ENCODE data around the gene TENT4A.

TENT4A gene

DNA sequence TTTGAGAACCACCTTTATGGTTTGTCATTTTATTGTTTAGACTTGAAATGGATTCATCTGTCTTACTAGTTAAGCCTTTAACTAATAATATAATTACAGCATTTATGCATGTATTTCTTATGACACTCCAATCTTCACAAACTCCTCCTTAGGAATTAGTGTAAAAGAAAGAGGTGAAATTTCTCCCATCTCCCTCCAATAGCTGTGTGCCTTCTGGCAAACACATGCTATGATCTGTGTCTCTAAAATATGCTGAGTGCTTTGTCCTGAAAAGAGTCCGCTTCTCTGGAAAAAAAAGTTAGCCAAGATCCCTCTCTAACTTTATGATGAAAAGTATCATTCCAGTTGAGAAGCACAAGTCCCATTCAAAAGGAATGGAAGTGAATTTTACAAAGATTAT is 13.9 kb upstream of the TENT4A start:
- no peaks in the 10 kb centered on the region for H3K27me3 ChIP-seq (ENCODE audit: control insufficient read depth, insufficient read depth, low read length, poor library complexity, severe bottlenecking)
- no peaks in the 10 kb centered on the region for H3K9me3 ChIP-seq (ENCODE audit: control insufficient read depth, low read length)
- peaks cover 15% of the 10 kb centered on the region for H3K4me1 ChIP-seq (ENCODE audit: control insufficient read depth, insufficient read depth, low read length)
- no peak overlapping the region for H3K4me3 ChIP-seq (ENCODE audit: insufficient read depth, low read depth, low read length)
- no peaks in the 10 kb centered on the region for H3K36me3 ChIP-seq (ENCODE audit: control insufficient read depth, insufficient read depth, low read length)
- H3K27ac ChIP-seq (ENCODE audit: insufficient read depth, low read depth, low read length, poor library complexity, severe bottlenecking): no peak overlapping the region
- 88 to 100% methylated on average over 1 of the region's 1 CpG for WGBS, 2 experiments

- 54 to 55% methylated on average over 10 to 11 of the region's 11 CpGs for WGBS, 2 experiments
- no peak overlapping the region for H3K27ac ChIP-seq (ENCODE audit: insufficient read depth, low read depth, low read length, poor library complexity, severe bottlenecking)
- H3K4me3 ChIP-seq (ENCODE audit: insufficient read depth, low read depth, low read length): no peak overlapping the region
- peaks cover 15% of the 10 kb centered on the region for H3K4me1 ChIP-seq (ENCODE audit: control insufficient read depth, insufficient read depth, low read length)
- H3K9me3 ChIP-seq (ENCODE audit: control insufficient read depth, low read length): no peaks in the 10 kb centered on the region
- no peaks in the 10 kb centered on the region for H3K27me3 ChIP-seq (ENCODE audit: control insufficient read depth, insufficient read depth, low read length, poor library complexity, severe bottlenecking)
- no peaks in the 10 kb centered on the region for H3K36me3 ChIP-seq (ENCODE audit: control insufficient read depth, insufficient read depth, low read length)
Observed at GRCh38 chr5:6700074-6700684, 13.1 kb upstream of the TENT4A start.

DNA sequence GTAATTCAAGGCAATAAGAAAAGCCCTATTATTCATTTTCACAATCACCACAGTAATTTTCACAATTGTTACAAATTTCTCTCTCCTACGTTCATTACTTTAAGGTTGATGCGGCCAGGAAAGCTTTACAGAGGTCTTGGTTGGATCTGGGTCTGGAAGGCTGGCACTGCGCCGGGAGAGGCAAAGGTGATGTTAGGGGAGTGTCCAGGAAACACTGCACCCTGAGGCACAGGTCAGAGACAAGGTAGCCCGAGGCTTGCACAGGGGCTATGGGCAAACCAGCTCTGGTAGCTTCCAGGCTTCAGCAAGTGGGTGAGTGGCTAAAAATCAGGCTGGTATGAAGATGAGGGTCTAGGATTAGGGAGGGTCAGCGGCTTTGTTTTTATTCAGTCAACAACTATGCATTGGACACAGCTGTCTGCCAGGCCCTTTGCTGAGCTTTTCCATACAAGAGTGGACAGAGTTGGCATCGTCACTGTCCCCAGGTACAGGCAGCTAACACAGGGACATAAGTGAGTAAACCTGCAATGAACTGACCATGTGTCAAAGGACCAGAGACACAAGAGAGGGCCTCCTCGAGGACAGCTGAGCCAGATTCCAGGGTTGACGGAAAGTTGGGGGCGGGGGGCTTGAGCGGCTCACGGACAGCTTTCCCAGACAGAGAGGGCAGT is 12.4 kb upstream of the TENT4A start:
- H3K36me3 ChIP-seq (ENCODE audit: control insufficient read depth, insufficient read depth, low read length): no peaks in the 10 kb centered on the region
- WGBS, 2 experiments: 84% methylated on average over 12 of the region's 12 CpGs
- H3K27me3 ChIP-seq (ENCODE audit: control insufficient read depth, insufficient read depth, low read length, poor library complexity, severe bottlenecking): no peaks in the 10 kb centered on the region
- H3K4me3 ChIP-seq (ENCODE audit: insufficient read depth, low read depth, low read length): no peak overlapping the region
- H3K27ac ChIP-seq (ENCODE audit: insufficient read depth, low read depth, low read length, poor library complexity, severe bottlenecking): no peak overlapping the region
- peaks cover 15% of the 10 kb centered on the region for H3K4me1 ChIP-seq (ENCODE audit: control insufficient read depth, insufficient read depth, low read length)
- H3K9me3 ChIP-seq (ENCODE audit: control insufficient read depth, low read length): no peaks in the 10 kb centered on the region

DNA sequence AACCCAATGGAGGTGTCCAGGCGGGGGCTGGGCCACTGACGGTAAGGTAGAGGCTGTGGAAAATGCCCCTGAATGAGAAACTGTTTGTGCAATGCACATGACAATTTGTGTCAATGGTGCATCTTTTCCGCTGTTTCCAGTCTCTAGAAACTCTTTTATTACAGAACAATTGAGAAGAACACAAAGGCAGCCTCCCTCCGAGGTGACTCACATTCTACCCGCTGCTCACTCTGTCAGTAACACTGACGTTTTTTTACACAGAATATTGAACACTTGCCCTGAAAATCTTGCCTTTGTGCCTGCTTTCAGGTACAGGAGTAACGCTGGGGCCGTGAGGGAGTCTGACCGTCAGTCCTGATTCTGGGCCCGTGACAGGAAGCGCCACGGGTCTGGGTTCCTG is 11.7 kb upstream of the TENT4A start:
- H3K4me3 ChIP-seq (ENCODE audit: insufficient read depth, low read depth, low read length): no peak overlapping the region
- WGBS, 2 experiments: 70 to 74% methylated on average over 12 of the region's 12 CpGs
- no peaks in the 10 kb centered on the region for H3K27me3 ChIP-seq (ENCODE audit: control insufficient read depth, insufficient read depth, low read length, poor library complexity, severe bottlenecking)
- peaks cover 15% of the 10 kb centered on the region for H3K4me1 ChIP-seq (ENCODE audit: control insufficient read depth, insufficient read depth, low read length)
- no peaks in the 10 kb centered on the region for H3K9me3 ChIP-seq (ENCODE audit: control insufficient read depth, low read length)
- H3K36me3 ChIP-seq (ENCODE audit: control insufficient read depth, insufficient read depth, low read length): no peaks in the 10 kb centered on the region
- H3K27ac ChIP-seq (ENCODE audit: insufficient read depth, low read depth, low read length, poor library complexity, severe bottlenecking): no peak overlapping the region

DNA sequence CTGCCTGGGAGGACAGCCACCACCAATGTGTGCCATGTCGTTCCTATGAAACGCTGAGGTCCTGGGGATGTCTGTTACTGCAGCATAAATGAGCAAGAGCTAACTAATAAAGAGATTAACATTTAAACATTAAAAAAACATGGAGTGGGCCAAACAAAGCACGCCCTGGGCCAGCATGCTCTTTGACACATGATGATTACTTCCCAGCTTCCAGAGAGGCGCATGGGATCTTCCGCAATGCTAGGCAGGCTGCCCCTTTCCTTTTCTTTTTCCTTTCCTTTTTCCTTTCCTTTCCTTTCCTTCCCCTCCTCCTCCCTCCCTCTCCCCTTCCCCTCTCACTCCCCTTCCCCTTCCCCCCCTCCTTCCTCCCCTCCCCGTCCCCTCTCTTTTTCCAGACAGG is 10.6 kb upstream of the TENT4A start:
- no peaks in the 10 kb centered on the region for H3K36me3 ChIP-seq (ENCODE audit: control insufficient read depth, insufficient read depth, low read length)
- 88 to 95% methylated on average over 5 to 6 of the region's 6 CpGs for WGBS, 2 experiments
- no peaks in the 10 kb centered on the region for H3K9me3 ChIP-seq (ENCODE audit: control insufficient read depth, low read length)
- H3K4me1 ChIP-seq (ENCODE audit: control insufficient read depth, insufficient read depth, low read length): peaks cover 15% of the 10 kb centered on the region
- no peaks in the 10 kb centered on the region for H3K27me3 ChIP-seq (ENCODE audit: control insufficient read depth, insufficient read depth, low read length, poor library complexity, severe bottlenecking)
- H3K4me3 ChIP-seq (ENCODE audit: insufficient read depth, low read depth, low read length): no peak overlapping the region
- H3K27ac ChIP-seq (ENCODE audit: insufficient read depth, low read depth, low read length, poor library complexity, severe bottlenecking): no peak overlapping the region

DNA sequence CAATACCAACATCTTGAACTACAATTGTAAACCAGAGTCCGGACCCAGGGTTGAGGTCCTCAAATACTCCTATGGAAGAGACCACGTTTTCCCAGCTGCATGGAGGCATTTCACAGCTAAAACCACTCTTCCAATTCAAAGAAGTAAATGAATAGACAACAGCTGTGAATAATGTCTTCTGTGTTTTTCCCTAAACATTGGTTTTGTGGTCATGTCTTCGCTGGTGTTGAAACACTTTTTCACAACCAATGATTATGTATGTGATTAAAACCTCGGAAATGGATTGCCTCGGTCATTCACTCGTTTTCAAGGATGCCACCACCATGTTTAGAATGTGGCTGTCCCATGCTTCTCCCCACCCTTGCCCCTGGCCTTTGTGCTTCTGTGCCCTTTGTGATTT is 9.4 kb upstream of the TENT4A start:
- Histone ChIP-seq H3K9me3 (ENCODE audit: control insufficient read depth, low read length) (no peaks in the 10 kb centered on the region), H3K4me3 (ENCODE audit: insufficient read depth, low read depth, low read length) (no peak overlapping the region), H3K27ac (ENCODE audit: insufficient read depth, low read depth, low read length, poor library complexity, severe bottlenecking) (no peak overlapping the region), H3K4me1 (ENCODE audit: control insufficient read depth, insufficient read depth, low read length) (peaks cover 15% of the 10 kb centered on the region), H3K36me3 (ENCODE audit: control insufficient read depth, insufficient read depth, low read length) (no peaks in the 10 kb centered on the region), H3K27me3 (ENCODE audit: control insufficient read depth, insufficient read depth, low read length, poor library complexity, severe bottlenecking) (no peaks in the 10 kb centered on the region)
- WGBS, 2 experiments: 76 to 78% methylated on average over 6 of the region's 6 CpGs

GRCh38 chr5:6704361-6704851 is 8.8 kb upstream of the TENT4A start:
- 69 to 72% methylated on average over 11 of the region's 11 CpGs for WGBS, 2 experiments
- Histone ChIP-seq H3K4me3 (ENCODE audit: insufficient read depth, low read depth, low read length) (no peak overlapping the region), H3K27ac (ENCODE audit: insufficient read depth, low read depth, low read length, poor library complexity, severe bottlenecking) (no peak overlapping the region), H3K9me3 (ENCODE audit: control insufficient read depth, low read length) (no peaks in the 10 kb centered on the region), H3K4me1 (ENCODE audit: control insufficient read depth, insufficient read depth, low read length) (peaks cover 15% of the 10 kb centered on the region), H3K27me3 (ENCODE audit: control insufficient read depth, insufficient read depth, low read length, poor library complexity, severe bottlenecking) (peaks cover under 1% of the 10 kb centered on the region), H3K36me3 (ENCODE audit: control insufficient read depth, insufficient read depth, low read length) (no peaks in the 10 kb centered on the region)

DNA sequence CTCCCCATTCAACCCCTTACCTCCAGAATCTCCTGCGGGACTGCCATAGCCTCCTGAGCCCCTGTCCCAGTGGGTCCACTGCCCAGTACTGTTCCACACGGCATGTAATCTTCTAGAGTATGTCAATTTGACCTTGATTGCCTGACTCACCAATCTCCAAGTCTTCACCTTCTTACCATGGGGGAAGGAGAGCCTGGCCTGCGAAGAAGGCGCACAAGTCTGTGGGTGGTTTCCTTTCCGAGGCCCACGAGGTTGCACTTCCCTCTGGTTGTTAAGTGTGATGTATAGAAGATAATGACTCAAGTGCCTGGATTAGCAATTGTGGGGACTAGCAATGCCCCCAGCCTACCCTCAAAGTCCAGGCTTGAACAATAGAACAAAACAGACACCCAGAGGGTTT is 8.1 kb upstream of the TENT4A start:
- Histone ChIP-seq H3K27me3 (ENCODE audit: control insufficient read depth, insufficient read depth, low read length, poor library complexity, severe bottlenecking) (peaks cover 3% of the 10 kb centered on the region), H3K4me1 (ENCODE audit: control insufficient read depth, insufficient read depth, low read length) (peaks cover 12% of the 10 kb centered on the region), H3K27ac (ENCODE audit: insufficient read depth, low read depth, low read length, poor library complexity, severe bottlenecking) (no peak overlapping the region), H3K9me3 (ENCODE audit: control insufficient read depth, low read length) (no peaks in the 10 kb centered on the region), H3K4me3 (ENCODE audit: insufficient read depth, low read depth, low read length) (no peak overlapping the region), H3K36me3 (ENCODE audit: control insufficient read depth, insufficient read depth, low read length) (no peaks in the 10 kb centered on the region)
- WGBS, 2 experiments: 94 to 97% methylated on average over 6 of the region's 6 CpGs

- H3K9me3 ChIP-seq (ENCODE audit: control insufficient read depth, low read length): no peaks in the 10 kb centered on the region
- H3K4me1 ChIP-seq (ENCODE audit: control insufficient read depth, insufficient read depth, low read length): peaks cover 8% of the 10 kb centered on the region
- WGBS, 2 experiments: 95% methylated on average over 5 of the region's 5 CpGs
- no peaks in the 10 kb centered on the region for H3K36me3 ChIP-seq (ENCODE audit: control insufficient read depth, insufficient read depth, low read length)
- H3K4me3 ChIP-seq (ENCODE audit: insufficient read depth, low read depth, low read length): no peak overlapping the region
- peaks cover 11% of the 10 kb centered on the region for H3K27me3 ChIP-seq (ENCODE audit: control insufficient read depth, insufficient read depth, low read length, poor library complexity, severe bottlenecking)
- no peak overlapping the region for H3K27ac ChIP-seq (ENCODE audit: insufficient read depth, low read depth, low read length, poor library complexity, severe bottlenecking)
Observed at GRCh38 chr5:6705959-6706358, 7.3 kb upstream of the TENT4A start.

- H3K27ac ChIP-seq (ENCODE audit: insufficient read depth, low read depth, low read length, poor library complexity, severe bottlenecking): no peak overlapping the region
- WGBS, 2 experiments: 77 to 78% methylated on average over 6 of the region's 6 CpGs
- H3K9me3 ChIP-seq (ENCODE audit: control insufficient read depth, low read length): no peaks in the 10 kb centered on the region
- no peak overlapping the region for H3K4me3 ChIP-seq (ENCODE audit: insufficient read depth, low read depth, low read length)
- no peaks in the 10 kb centered on the region for H3K4me1 ChIP-seq (ENCODE audit: control insufficient read depth, insufficient read depth, low read length)
- peaks cover 18% of the 10 kb centered on the region for H3K27me3 ChIP-seq (ENCODE audit: control insufficient read depth, insufficient read depth, low read length, poor library complexity, severe bottlenecking)
- H3K36me3 ChIP-seq (ENCODE audit: control insufficient read depth, insufficient read depth, low read length): no peaks in the 10 kb centered on the region
Observed at GRCh38 chr5:6707852-6708251, 5.4 kb upstream of the TENT4A start.

Data from ectodermal cell (in vitro differentiated cells).